IMR-90 (cell line): Measurements from ENCODE around the gene NOXA1. TPM values are rescaled to one million over a fixed set of nuclear protein-coding genes. Genes with fewer than 3 reads are reported as not detected.

Source experiments
- CEBPB ChIP-seq: IDR thresholded peaks from 2 replicates; pipeline ENCODE4 v1.6.1; 2012; ENCODE audit warnings: low read depth, low read length, improper control_type of control experiment
- MXI1 ChIP-seq: IDR thresholded peaks from 2 replicates; pipeline ENCODE4 v1.6.1; 2012; ENCODE audit warnings: low read depth, mild to moderate bottlenecking, low read length, moderate library complexity, borderline replicate concordance
- USF2 ChIP-seq: fragments of 150-350 bp; IDR thresholded peaks from 2 replicates; pipeline ENCODE4 v1.6.1; 2017; ENCODE audit warnings: mild to moderate bottlenecking, antibody characterized with exemption, low read length, low read depth
- polyA plus RNA-seq, 3 experiments: library from polyadenylated mRNA; depleted of rRNA; stranded (reverse); fragments of >200 nt; gene quantifications; 2 replicates each; pipeline ENCODE4 v1.2.3, GENCODE V29; 2012; ENCODE audit warnings: low replicate concordance in 1 of 3
- total RNA-seq: library from RNA; depleted of rRNA; stranded (reverse); fragments of >200 nt; gene quantifications from 2 replicates; pipeline ENCODE4 v1.2.3, GENCODE V29; 2012

NOXA1 gene
- total and polyA plus RNA-seq, 2 of the 4 experiments (the other 2 are of a cell fraction), result 0.17 TPM; not detected in 1

- TF ChIP-seq MXI1 (no peak), USF2 (no peak), CEBPB (no peak)
These were observed 25.3 kb upstream of the NOXA1 start (continued) for GRCh38 chr9:137397675-137398423.
